Suprapubic skin (tissue), 4 donors: ENCODE data around the gene TOP2B.

ENCODE experiments used
- EP300 ChIP-seq: sonication (generic); formaldehyde crosslinking; IDR thresholded peaks from one replicate; pipeline ENCODE4 v1.6.1; 2017; ENCODE audit warnings: antibody characterized with exemption
- POLR2A ChIP-seq, 2 donors: fragments of 450-650 bp; IDR thresholded peaks; one replicate each; pipeline ENCODE4 v1.6.1; 2017; ENCODE audit warnings: antibody characterized with exemption in 2 of 2, mild to moderate bottlenecking in 2 of 2, moderate library complexity in 2 of 2
- POLR2AphosphoS5 ChIP-seq, 3 donors: sonication (generic); formaldehyde crosslinking; IDR thresholded peaks; one replicate each; pipeline ENCODE4 v1.6.1; 2017; ENCODE audit warnings: antibody characterized with exemption in 3 of 3
- TF ChIP-seq, protein P1 (sequence below), 2 donors: fragments of 200-600 bp in 1 of 2; fragments of 450-650 bp in 1 of 2; sonication (generic) in 1 of 2; IDR thresholded peaks; one replicate each; pipeline ENCODE4 v1.5.1; 2016 to 2019; ENCODE audit warnings: antibody characterized with exemption in 2 of 2, mild to moderate bottlenecking in 1 of 2, moderate library complexity in 1 of 2

DNA sequence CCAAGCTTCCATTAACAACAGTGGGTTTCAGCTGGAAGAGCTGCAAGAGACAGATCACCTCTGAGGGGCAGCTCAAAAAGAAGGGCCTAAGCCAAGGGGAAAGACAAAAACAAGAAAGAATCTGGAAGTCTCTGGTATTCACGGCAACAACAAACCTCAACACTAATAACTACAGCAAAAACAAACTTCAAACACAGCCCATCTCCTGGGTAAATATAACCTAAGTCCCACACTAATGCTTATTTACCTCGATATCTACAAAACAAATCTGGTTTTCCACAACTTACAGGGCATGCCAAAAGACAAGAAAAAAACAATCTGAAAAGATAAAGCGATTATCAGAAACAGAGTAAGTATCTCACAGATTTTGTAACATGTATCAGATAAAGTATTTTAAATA lies 29.7 kb downstream of the TOP2B start:
- TF ChIP-seq POLR2A (IDR thresholded peaks at IDR 0.05), result no peak
- TF ChIP-seq POLR2AphosphoS5 (IDR thresholded peaks at IDR 0.05), result no peak
- TF ChIP-seq, protein P1, sequence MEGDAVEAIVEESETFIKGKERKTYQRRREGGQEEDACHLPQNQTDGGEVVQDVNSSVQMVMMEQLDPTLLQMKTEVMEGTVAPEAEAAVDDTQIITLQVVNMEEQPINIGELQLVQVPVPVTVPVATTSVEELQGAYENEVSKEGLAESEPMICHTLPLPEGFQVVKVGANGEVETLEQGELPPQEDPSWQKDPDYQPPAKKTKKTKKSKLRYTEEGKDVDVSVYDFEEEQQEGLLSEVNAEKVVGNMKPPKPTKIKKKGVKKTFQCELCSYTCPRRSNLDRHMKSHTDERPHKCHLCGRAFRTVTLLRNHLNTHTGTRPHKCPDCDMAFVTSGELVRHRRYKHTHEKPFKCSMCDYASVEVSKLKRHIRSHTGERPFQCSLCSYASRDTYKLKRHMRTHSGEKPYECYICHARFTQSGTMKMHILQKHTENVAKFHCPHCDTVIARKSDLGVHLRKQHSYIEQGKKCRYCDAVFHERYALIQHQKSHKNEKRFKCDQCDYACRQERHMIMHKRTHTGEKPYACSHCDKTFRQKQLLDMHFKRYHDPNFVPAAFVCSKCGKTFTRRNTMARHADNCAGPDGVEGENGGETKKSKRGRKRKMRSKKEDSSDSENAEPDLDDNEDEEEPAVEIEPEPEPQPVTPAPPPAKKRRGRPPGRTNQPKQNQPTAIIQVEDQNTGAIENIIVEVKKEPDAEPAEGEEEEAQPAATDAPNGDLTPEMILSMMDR (IDR thresholded peaks at IDR 0.05), result no peak
- no peak for TF ChIP-seq EP300
